HEK293T (cell line): ENCODE data around the gene PSME1.

ENCODE experiments used
- ARNT ChIP-seq: fragments of 450-650 bp; IDR thresholded peaks from 2 replicates; pipeline ENCODE4 v1.6.1; 2017; ENCODE audit warnings: mild to moderate bottlenecking
- FOXK2 ChIP-seq: fragments of 450-650 bp; IDR thresholded peaks from 2 replicates; pipeline ENCODE4 v1.6.1; 2016; ENCODE audit warnings: mild to moderate bottlenecking
- HDGF ChIP-seq: fragments of 450-650 bp; IDR thresholded peaks from 2 replicates; pipeline ENCODE4 v1.6.1; 2017; ENCODE audit warnings: antibody characterized with exemption, borderline replicate concordance
- L3MBTL2 ChIP-seq: fragments of 450-650 bp; conservative IDR thresholded peaks from 2 replicates; pipeline ENCODE4 v1.6.1; 2016; ENCODE audit warnings: mild to moderate bottlenecking
- SP1 ChIP-seq: fragments of 450-650 bp; IDR thresholded peaks from 2 replicates; pipeline ENCODE4 v1.6.1; 2017
- SUZ12 ChIP-seq: fragments of 450-650 bp; IDR thresholded peaks from 2 replicates; pipeline ENCODE4 v1.6.1; 2016; ENCODE audit warnings: mild to moderate bottlenecking

DNA sequence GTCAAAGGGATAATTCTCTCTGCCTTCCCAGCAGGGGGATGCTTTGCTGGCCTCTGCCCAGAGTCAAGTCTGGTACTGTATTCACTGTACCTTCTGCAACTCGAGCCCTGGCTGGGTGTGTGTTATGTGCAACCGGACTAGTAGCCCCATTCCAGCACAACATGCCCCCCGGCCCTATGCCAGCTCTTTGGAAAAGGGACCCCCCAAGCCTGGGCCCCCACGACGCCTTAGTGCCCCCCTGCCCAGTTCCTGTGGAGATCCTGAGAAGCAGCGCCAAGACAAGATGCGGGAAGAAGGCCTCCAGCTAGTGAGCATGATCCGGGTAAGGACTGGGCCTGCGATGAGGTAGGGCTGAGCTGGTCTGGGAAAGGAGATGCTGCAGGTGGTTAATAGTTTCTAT lies 14.6 kb downstream of the PSME1 start:
- no peak for TF ChIP-seq L3MBTL2
- no peak for TF ChIP-seq ARNT
- no peak for TF ChIP-seq SP1
- TF ChIP-seq FOXK2 = no peak
- TF ChIP-seq HDGF = no peak
- TF ChIP-seq SUZ12 = no peak
